GM18870 (cell line): ENCODE results near the gene GPR25.
A peak's percentile ranks its signal among the peaks of the same experiment; 100 is the strongest.

Experiments used
- ATAC-seq: cut with Tn5 transposase; IDR thresholded peaks from one replicate; pipeline ENCODE4 v1.9.1; 2021; ENCODE audit warnings: moderate library complexity; ENCODE audit not compliant: unreplicated experiment

Gene GPR25

DNA sequence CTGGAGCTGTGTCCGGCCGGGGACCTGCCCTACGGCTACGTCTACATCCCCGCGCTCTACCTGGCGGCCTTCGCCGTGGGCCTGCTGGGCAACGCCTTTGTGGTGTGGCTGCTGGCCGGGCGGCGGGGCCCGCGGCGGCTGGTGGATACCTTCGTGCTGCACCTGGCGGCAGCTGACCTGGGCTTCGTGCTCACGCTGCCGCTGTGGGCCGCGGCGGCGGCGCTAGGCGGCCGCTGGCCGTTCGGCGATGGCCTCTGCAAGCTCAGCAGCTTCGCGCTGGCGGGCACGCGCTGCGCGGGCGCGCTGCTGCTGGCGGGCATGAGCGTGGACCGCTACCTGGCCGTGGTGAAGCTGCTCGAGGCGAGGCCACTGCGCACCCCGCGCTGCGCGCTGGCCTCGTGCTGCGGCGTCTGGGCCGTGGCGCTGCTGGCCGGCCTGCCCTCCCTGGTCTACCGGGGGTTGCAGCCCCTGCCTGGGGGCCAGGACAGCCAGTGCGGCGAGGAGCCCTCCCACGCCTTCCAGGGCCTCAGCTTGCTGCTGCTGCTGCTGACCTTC lies 412 bp downstream of the GPR25 start:
- ATAC-seq = no peak

DNA sequence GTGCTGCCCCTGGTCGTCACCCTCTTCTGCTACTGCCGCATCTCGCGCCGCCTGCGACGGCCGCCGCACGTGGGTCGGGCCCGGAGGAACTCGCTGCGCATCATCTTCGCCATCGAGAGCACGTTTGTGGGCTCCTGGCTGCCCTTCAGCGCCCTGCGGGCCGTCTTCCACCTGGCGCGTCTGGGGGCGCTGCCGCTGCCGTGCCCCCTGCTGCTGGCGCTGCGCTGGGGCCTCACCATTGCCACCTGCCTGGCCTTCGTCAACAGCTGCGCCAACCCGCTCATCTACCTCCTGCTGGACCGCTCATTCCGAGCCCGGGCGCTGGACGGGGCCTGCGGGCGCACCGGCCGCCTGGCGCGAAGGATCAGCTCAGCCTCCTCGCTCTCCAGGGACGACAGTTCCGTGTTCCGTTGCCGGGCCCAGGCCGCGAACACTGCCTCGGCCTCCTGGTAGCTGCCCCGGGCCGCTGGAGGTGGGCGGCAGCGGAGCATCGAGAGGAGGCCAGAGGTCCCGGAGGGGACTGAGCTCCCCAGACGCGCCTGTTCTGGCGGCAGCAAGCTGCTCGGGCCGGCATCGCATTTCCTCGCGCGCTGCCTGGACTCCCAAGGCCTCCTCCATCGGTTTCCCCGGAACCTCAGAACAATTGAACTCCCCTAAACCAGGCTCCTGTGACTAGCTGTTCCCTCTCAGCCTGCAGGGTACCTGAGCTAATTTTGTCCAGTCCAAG lies 1.1 kb downstream of the GPR25 start:
- ATAC-seq = no peak

DNA sequence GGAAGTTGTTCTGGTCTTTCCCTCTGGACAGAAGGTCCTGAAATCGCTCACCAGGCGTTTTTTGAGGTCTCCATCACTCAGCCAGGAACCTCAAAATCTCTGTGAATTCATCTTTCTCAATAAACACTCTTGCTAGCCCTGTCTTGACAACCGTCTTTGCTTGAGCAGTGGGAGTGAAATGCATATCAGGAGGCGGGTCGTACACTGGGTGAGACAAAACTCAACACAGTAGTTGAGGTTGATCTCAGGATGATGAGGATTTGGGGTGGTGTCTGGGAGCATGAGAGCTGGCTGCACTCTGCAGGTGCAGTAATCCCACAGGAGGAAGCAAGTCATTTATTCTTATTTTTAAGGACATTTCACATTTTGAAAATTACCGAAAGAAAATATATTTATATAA lies 1.9 kb downstream of the GPR25 start:
- ATAC-seq = no peak

DNA sequence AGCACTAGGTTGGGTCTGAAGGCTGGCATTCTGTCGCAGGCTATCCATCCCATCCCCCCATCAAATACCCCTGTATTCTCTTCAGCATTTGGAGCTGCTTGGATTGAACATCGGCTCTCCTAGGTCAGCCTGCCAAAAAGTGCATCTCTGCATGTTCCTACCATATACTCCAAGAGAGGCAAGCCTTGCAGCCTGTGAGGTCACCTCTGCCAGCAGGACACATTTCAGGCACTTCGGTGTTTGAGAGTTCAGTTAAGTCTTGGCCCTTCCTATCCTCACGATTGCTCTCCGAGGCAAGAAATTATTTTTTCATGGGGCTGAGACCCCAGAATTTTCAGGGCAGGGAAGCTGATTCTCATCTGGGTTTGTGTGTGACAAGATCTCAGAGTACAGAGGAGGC lies 2.6 kb downstream of the GPR25 start:
- ATAC-seq = no peak

DNA sequence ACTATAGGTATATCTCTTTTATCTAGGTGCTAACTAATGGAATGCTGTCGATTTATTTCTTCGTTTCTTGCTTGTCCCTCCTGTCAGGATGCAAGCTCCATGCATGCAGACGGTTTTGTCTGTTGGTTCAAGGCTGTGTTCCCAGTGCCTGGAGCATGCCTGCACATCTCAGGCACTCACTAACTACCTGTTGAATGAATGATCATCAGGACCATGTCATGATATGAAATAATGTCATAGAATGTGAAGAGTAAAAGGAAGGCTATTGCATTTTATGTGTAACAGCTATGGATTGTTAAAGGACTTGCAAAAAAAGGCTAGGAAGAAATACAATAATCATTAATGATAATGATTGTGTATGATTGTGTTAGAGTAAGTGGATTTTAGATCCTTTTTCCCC lies 4.2 kb downstream of the GPR25 start:
- ATAC-seq = no peak

DNA sequence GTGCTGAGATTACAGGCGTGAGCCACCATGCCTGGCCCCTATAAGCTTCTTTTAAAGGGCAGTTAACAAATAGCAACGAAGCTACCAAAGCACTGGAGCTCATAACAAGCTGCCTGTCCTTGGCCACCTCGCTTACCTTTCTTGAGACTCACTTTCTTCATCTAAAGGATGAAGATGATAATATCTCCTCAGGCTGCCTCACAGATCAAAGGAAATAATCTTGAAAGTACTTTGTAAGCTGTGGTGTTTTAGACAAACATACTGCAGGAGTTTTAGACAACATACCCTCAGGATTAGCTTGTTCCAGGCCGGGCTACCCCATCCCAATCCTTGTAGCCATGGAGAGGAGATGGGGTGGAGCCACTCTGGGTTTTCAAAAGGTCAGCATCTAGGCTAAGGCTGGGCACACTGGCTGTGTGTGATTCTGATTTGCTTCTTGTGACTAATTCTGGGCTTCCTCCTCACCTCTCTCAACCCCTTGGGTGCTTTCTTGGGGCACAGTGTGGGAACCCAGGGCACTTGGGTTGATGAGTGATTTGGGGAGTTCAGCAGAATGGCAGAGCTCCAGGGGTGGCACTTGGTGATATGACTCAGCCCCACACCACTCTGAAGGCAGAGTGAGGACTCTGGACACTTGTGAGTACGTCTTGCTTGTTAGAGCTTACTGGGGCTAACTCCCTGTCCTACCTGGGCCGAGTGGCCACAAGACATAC lies 5.2 kb downstream of the GPR25 start:
- ATAC-seq = peak; percentile 85

DNA sequence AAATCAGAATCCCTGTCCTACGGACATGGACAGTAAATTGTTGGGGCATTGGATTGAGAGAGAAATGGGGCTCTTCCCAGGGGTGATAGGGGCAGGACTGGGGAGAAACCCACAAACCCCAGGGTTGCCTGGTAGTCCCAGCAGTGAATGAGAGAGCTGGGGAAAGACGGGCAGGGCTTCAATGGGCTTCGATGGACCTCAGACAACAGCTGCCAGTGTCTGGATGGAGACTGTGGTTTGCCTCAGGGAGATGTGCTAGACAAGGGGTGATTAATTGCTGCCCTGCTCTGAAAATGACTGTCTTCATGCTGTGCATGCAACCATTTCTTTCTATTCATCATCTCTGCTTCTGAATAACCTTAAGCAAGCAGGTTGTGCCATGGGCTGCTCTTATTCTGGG lies 7.4 kb downstream of the GPR25 start:
- ATAC-seq = peak; percentile 82

DNA sequence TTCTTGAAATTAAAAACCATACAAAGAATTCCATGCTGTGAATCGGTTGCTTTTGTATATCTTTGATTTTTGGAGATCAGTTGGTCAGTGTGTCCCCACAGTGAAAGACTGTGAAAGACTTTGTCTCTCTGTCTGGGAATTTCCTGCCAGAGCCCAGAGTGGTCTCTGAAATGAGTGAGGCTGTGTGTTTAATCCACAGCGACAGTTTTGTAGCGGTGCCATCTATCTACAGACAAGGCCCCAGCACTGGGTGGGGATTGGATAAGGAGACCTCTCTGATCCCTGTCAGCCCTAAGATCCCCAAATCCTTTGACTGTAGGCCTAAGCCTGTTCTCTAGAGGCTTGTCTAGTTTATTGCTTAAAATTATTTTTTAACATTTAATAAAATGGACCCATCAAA lies 10.3 kb downstream of the GPR25 start:
- ATAC-seq = no peak

DNA sequence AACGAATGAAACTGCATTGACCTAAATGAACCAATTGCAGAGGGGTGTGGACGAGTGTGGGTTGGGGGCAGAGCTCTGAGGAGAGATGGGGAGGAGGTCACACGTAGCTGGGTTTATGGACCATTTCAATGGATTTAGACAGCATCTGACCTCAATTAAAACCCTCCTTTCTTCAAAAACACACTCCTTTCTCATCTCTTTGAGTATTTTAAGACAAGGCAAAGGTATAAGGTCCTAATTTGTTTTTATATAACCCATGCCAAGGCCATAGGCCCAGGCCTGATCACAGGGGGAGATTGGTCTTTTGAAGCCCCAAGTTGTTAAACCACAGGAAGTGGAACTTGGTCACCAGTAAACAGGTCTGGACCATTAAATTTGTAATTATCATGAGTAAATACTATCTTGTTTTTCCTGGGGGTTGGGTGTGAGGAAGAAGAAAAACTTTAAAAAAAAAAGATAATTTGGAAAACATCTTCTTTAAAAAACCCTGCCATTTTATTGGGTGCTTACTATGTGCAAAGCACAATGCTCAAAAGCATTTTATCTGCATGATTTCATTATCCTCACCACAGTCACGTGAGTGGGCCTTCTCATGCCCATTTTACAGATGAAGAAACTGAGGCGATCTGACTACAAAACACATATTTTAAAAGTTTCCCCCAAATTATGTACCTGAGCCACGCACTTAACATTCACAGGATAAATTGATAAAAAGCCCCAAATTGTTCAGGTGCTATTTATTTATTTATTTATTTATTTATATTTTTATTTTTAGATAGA lies 13.0 kb downstream of the GPR25 start:
- no peak for ATAC-seq

DNA sequence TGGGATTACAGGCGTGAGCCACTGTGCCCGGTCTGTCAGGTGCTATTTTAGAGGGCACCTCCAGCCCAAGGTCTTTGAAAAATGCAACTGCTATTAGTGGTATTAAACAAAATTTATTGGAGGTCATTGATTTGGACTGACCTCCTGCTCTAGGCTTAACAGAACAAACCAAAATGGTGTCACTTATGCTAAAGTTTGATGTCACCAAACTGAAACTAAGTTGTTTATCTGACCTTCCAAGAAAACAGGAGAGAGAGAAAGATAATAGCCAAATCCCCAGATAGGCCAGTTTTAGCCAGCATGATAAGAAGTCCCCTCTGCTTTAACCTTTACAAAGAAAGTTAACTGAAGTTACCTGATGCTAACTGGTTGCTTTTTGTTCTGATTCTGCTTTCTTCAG lies 13.8 kb downstream of the GPR25 start:
- ATAC-seq = no peak

DNA sequence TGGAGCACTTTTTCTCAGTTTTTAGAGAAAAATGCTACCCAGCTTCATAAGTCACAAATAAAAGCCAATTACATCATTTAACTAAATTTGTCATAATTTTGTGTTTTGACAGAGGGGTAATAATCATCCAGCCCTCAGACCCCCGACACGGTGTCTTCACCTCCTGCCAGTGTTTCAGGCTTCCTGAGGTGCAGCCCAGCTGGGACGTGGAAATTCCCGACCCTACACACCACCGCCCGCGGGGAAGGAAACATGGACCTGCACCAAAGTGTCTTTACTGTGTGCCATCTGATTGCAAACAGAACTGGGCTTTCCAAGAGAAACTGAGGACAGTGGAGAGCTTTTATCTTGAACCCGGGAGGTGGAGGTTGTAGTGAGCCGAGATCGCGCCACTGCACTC lies 14.3 kb downstream of the GPR25 start:
- no peak for ATAC-seq

DNA sequence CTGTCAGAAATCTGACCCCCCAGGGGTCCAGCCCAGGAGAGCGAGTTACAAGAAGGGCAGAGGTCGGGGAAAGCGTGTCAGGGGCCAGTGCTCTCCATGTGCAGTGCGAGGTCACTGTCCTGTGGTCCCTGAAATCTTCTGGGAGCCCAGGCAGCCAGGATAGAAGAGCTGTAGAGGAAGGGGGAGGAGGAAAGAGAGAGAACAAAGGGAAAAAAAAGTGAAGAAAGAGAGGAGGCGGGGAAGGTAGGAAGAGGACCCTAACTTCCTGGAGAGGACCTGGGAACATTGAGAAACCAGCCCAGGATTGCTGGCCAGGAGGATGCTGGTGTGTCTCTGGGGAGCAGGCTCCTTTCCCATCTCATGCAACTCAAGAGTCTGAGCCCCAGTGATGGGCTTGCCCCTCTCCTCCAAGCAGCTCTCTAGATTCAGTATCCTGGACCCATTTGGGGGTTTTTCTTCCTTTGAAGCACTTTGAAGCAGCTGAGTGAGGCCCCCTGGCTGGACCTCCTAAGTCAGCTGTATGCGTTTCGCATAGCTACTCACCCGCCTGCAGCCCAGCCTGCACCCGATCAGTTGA lies 15.1 kb downstream of the GPR25 start:
- no peak for ATAC-seq

DNA sequence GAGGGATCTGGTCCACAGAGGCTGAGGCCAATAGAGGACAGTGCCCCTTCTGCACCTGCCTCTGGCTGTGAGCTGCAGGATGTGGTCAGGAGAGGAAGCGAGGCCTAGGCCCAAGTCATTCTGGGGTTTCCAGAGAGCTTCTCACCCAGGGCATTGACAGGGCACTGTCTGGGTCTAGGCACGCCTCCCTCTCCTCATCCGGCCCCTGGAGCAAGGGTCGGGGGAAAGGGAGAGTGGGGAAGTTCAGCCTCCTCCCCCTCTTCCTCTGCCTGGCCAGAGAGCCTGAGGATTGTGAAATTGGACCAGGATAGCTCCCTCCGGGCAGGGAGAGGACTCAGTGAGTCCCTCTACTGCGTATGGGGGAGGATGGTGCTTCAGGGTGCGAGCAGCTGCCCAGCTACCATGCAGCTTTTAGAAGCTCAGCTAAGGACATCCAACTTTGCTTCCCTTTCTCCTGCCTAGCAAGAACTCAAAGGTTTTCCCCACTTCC lies 15.6 kb downstream of the GPR25 start:
- peak; percentile 93 for ATAC-seq

DNA sequence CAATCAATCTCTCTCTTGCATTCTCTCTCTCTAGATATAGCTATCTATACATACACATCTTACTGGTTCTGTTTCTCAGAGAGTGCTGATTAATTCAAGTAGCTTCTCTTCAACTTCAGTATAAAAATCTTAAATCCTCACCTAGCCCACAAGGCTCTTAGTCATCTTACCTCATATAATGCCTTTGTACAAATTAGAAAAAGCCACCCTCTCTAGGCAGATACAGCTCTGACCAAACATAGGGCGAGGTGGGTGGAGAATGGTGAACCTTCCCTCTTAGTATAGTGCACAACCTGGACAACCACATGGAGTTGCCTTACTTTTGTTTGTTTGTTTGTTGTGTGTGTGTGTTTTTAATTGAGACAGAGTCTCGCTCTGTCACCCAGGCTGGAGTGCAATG lies 16.8 kb downstream of the GPR25 start:
- ATAC-seq = no peak

DNA sequence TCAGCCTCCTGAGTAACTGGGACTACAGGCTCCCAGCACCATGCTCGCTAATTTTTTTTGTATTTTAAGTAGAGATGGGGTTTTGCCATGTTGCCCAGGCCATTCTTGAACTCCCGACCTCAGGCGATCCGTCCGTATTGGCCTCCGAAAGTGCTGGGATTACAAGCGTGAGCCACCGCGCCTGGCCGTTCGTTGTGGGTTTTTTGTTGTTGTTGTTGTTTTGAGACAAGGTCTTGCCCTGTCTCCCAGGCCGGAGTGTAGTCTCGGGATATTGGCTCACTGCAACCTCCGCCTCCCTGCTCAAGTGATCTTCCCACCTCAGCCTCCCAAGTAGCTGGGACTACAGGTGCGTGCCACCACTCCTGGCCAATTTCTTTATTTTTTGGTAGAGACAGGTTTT lies 17.2 kb downstream of the GPR25 start:
- ATAC-seq = no peak

DNA sequence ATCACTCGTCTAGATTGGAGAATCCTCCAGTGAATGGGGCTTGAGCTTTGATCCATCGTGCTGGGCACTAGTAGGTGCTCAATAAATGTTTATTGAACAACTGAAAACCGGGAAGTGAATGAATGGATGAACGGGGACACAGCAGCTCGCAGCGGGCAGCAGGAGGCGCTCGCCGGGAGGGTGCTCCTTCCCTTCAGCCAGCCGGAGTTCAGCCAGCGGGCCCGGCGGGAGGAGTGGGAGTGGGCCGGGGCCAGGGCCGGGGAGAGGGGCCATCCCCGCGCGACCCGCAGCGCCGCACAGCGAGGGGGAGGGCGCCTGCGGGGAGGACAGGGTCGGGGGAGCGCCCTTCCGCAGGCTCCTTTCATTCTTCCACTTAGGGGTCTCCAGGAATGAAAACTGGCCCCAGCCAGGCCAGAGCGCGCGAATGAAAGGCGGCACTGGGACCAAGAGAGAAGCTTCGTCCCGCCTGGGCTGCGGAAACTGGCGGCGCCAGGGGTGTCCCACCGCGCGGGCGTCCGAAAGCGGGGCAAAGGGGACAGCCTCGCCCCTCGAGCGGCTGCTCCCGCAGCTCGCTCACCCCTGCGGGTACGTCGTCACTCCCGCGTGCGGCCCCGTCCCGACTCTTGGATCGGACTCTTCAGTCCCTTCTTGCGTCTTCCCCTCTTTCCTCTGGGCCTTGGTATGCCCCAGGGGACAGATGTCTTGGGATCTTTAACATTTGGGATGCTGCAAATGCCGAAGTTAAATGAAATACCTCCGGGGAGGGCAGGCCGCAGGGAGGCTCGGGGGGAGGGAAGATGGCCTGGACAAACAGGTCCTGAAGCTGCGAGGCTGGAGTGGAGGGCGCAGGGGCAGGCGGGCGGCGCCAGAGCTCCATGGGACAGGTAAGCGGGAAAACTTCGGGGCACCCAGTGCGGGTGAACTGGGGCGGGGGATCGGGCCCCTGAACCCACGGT lies 18.3 kb downstream of the GPR25 start:
- no peak for ATAC-seq

DNA sequence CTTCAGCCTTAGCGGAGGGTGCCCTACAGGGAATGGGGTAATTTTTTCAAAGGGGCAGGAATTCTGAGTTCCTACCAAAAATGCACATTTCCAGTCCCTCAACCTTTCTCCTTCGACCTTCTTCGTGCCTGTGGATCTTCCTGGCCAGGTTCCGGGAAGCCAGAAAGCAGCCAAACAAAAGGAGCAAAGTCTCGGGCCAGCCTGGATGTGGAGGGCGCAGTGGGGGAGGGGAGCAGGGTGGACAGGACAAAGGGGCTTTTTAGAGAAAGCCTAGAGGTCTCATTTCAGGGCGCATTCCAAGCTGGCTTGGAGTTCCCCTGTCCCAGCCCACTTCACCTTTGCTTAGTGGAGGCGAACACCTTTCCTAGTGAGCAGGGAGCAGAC lies 19.0 kb downstream of the GPR25 start:
- no peak for ATAC-seq

DNA sequence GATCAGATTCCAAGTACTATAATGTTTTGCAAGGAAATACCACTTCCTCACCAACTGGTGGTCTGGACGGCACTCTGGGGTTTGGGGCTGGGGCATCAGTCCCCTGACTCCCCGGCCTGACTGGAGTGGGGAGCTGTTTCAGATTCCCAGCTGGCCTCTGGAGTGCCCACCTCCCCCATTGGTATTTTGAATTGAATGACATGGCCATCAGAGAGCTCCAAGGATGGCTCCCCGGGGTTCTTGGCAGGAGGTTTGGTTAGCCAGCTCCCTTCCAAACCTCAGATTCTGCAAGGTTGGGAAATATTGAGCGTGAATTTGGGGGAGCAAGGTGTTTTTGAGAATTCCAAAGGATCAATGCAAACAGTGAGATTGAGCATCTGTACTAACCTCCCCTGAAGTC lies 19.8 kb downstream of the GPR25 start:
- ATAC-seq = no peak

DNA sequence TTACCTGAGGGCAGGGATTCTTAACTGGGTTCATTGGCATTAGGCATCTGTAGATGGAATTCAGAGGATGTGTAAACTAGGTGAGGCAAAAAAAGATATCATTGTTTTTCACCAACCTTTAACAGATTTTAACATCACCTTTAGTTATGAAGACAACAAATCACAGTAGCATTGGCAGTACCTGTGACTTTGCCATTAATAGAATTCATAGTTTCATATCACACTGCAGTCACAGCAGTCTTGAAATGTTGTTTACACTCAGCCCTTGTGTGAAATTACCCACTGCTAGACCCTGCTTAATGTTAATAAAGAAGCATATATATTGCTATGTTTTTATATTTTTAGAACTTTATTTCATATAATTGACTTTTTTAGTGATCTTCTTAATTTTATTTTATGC lies 20.2 kb downstream of the GPR25 start:
- ATAC-seq = no peak

DNA sequence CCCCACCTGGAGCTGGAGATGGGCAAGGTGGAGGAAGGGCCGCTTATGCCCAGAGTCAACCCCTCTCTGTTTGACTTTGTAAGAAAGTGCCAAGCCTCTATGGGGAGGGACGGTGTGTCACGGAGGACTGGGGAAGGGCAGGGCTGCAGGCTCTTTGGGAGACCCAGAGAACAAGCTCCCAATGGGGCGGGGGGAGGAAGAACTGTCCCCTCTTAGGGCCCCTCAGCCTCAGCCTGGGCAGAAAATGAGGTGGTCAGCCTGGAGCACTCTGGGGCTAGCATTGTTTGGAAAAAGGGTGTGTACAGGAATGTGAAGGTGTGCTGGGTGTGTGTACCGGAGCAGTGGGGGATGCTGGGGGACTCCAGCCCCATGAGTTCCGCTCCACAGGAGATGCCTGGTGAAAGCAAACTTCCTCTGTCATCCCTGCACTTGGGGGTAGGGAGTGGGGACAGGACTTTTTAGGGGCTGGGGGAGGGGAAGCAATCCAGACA lies 20.7 kb downstream of the GPR25 start:
- ATAC-seq = no peak
